Fibroblast of gingiva (primary cell): ENCODE data around the gene RBM20.

Source experiments
- DNase-seq: peaks from one replicate; pipeline ENCODE4 v3.0.0-alpha.2; 2011; ENCODE audit warnings: low read depth

RBM20 gene

GRCh38 chr10:110834629-110835301 lies 190.6 kb downstream of the RBM20 start:
- no peak for DNase-seq

- no peak for DNase-seq
Observed at GRCh38 chr10:110835841-110836240, 191.7 kb downstream of the RBM20 start.

- DNase-seq: no peak
Observed at GRCh38 chr10:110836706-110837105, 192.6 kb downstream of the RBM20 start.

- no peak for DNase-seq
Observed at GRCh38 chr10:110837418-110838171, 193.5 kb downstream of the RBM20 start.

- peak; percentile 87 for DNase-seq
Observed at GRCh38 chr10:110840225-110840922, 196.2 kb downstream of the RBM20 start.

GRCh38 chr10:110840923-110841428 lies 196.8 kb downstream of the RBM20 start:
- DNase-seq: no peak

GRCh38 chr10:110841767-110842267 lies 197.7 kb downstream of the RBM20 start:
- no peak for DNase-seq

- no peak for DNase-seq
Observed at GRCh38 chr10:110842326-110842904, 198.3 kb downstream of the RBM20 start.

GRCh38 chr10:110843031-110843430 lies 198.9 kb downstream of the RBM20 start:
- DNase-seq: no peak

- DNase-seq: no peak
Observed at GRCh38 chr10:110843796-110844616, 199.9 kb downstream of the RBM20 start.

GRCh38 chr10:110844617-110844881 lies 200.4 kb downstream of the RBM20 start:
- DNase-seq: no peak

- DNase-seq: no peak
Observed at GRCh38 chr10:110845192-110845755, 201.1 kb downstream of the RBM20 start.

GRCh38 chr10:110845756-110846620 lies 201.9 kb downstream of the RBM20 start:
- DNase-seq: no peak

GRCh38 chr10:110847374-110847773 lies 203.2 kb downstream of the RBM20 start:
- DNase-seq: no peak

GRCh38 chr10:110848106-110848505 lies 204.0 kb downstream of the RBM20 start:
- DNase-seq: no peak

- DNase-seq: no peak
Observed at GRCh38 chr10:110850099-110850498, 206.0 kb downstream of the RBM20 start.

GRCh38 chr10:110851020-110851612 lies 207.0 kb downstream of the RBM20 start:
- peak; percentile 64 for DNase-seq

- no peak for DNase-seq
Observed at GRCh38 chr10:110852255-110852896, 208.2 kb downstream of the RBM20 start.

- no peak for DNase-seq
Observed at GRCh38 chr10:110852947-110853346, 208.8 kb downstream of the RBM20 start.
